Activated T-cell treated with anti-CD3 and anti-CD28 coated beads for 4 hours (primary cell): ENCODE results near the gene STK32B.

Source experiments
- DNase-seq: peaks from one replicate; pipeline ENCODE4 v3.0.0-alpha.2; 2020

Gene STK32B

DNA sequence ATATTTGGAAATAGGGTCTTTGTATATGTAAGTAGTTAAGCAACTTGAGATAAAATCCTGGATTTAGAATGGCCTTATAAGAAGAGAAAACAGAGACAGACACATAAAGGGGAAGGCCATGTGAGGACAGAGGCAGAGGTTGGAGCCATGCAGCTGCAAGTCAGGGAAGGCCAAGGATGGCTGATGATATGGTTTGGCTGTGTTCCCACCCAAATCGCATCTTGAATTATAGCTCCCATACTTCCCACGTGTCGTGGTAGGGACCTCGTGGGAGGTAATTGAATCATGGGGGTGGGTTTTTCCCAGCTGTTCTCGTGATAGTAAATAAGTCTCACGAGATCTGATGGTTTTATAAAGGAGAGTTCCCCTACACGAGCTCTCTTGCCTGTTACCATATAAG lies 76.3 kb downstream of the STK32B start:
- DNase-seq: no peak

DNA sequence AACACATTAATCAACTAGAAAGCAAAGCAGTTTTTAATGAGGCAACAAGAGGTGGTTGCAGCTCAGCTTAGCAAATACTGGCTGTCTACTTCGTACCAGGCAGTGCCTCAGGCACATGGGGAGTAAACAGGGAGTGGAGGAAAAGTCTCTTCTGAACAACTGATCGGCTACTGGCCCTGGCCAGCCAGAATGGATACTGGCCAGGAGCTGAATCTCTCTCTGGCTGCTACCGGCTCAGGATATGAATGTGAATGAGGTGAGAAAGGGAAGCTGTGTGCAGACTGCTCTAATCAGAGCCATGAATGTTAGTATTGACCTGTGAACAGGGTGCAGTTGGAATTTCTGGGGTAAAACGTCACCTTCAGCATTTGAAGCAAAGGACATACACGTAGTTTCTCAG lies 77.3 kb downstream of the STK32B start:
- no peak for DNase-seq

DNA sequence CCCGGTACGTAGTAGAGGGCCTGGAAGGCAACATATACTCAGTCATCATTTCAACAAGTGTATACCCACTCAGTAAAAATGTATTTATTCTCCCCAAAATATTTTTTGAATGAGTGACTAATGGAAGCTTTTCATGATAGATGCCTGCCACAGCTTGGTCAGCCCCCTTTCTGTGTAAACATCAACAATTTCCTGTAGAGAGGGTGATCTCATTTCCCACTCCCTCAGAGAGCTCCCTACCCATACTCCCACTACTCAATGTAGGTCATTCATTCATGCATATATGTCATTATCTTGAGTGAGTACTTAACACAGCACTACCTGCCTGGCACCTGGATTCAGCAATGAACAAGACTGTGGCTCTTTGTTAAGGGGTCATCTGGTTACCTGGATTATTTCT lies 81.9 kb downstream of the STK32B start:
- DNase-seq: no peak

DNA sequence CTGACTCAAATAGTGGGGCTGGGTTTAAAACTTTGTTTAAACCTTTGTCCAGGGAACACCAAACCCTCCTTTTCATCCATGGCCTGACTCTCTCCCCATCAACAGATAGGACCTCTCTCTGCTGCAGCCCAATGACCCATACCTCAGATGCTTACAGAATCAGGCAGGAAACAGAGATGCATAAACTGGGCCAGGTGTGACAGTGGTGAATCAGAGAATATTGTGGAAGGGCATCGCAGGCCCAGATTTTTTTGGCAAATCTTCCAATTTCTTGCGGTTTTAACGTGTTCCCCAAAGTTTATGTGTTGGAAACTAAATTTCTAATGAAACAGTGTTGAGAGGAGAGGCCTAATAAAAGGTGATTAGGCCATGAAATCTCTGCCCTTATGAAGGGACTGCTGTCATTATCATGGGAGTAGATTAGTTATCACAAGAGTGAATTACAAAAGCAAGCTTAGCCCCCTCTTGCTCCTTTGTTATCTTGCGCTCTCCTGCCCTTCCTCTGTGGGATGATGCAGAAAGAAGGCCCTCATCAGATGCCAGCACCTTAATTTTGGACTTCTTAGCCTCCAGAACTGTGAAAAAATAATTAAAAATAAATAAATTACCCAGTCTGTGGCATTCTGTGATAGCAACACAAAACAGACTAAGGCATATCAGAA lies 82.8 kb downstream of the STK32B start:
- DNase-seq: no peak

DNA sequence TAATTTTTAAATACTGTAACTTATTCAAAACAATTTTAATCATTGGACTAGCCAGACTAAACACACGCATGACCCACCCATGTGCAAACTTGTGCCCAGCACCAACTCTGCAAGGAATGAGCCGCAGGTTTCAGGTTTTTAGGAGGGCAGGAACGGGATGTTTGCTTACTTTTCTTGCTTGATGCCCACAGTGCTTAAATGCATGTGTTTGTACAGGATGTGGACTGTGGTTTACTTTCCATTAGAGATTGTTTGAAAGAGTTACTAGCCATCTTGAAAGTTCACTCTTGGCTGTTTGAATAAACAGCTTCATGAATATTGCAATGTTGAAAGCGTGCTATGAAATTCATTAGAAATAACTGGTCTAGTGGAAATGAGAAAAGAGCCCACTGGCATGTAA lies 83.3 kb downstream of the STK32B start:
- DNase-seq: no peak

DNA sequence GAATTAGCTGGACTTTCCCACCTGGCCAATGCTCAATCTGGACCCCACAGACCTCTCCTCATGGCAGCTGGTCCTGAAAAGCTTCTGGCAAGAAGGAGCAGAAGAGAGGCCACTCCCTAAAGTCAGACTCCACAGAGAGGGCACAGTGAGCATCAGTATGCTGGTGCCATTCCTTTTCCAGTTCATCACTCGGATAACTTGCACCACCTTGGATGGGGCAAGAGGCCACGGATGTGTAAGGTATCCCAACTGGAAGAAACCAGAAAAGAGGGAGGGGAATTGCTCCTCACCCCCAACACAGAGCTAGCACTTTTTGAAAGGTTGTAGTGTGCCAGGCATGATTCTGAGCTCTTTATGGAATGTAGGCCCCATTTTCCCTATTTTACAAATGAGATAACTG lies 85.9 kb downstream of the STK32B start:
- no peak for DNase-seq

DNA sequence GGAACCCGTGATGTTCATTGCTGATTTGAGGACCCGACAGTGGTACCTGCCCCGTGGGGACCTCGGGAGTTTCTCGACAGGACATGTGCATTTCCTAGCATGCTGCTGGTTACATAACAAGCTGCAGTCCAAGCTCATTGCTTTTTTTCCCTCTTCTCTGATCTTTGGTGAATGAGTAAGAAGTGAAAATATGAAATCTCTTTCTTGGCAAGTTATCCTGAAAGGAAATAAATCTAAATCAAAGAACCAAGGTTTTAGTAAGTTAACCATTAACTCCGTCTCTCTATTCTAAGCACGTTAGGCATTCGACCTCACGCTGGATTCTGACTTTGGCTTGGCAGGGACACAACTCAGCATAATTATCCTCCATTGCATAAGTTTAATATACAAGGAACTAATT lies 86.6 kb downstream of the STK32B start:
- DNase-seq: no peak

DNA sequence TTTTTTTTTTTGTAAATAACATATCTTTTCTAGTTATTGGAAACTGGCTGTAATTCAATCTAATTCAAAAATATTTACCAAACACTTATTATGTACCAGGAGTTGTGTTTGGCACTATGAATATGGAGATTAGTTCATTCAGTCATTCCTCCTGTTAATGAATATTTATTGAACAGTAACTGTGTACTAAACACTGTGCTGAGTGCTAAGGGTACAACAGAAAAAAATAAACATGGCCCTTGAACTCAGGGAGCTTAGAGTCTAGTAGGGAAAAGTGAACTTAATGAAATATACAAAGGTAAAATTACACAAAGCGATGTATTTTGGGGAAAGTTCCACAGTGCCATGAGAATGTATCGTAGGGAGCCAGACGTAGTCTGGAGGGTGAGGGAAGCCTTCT lies 87.1 kb downstream of the STK32B start:
- DNase-seq: no peak

DNA sequence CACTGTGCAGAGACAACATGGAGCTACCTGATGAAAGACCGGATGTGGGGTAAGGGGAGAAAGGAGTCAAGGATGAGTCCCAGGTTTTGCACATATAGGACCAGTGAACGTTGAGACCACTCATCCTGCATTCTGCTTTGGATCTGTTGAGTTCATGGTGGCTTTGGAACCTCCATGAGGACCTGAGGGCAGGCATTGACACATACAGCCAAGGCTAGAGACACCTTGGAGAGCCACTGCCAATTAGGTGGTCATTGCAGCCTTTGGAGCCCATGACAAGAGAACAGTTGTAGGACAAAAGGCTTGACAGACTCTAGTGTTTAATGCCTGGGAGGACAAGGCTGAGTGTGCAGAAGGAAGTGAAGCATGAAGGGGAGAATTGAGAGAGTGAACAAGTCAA lies 87.9 kb downstream of the STK32B start:
- no peak for DNase-seq

DNA sequence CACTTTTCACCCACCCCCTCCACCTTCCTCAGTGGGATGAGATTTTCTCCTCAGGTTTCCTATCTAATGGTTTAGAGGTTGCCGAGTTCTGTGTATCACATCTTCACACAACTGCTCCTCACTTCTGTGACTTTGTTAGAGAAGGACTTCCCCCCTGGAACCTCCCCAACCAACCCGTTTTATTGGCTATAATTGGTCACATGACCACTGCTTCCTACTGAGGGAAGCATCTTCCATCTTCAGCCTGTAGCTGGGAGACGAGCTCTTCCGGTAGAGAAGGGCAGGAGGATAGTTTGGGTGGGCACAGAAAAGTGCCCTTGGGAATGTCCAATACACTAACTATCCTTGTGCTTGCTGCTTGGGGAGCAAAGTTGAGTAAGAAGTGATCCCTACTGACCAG lies 90.5 kb downstream of the STK32B start:
- no peak for DNase-seq

DNA sequence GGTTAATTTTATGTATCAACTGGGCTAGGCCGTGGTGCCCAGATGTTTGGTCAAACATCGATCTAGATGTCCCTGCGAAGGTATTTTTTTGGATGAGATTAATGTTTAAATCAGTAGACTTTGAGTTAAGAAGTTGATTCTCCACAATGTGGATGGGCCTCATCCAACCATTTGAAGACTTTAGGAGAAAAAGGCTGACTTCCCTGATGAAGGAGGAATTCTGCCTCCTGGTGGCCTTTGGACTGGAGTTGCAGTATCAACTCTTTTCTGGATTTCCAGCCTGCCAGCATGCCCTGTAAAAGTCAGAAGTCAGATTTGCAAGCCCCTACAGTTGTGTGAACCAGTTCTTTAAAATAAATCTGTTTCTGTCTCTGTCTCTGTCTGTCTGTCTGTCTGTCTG lies 91.4 kb downstream of the STK32B start:
- no peak for DNase-seq

DNA sequence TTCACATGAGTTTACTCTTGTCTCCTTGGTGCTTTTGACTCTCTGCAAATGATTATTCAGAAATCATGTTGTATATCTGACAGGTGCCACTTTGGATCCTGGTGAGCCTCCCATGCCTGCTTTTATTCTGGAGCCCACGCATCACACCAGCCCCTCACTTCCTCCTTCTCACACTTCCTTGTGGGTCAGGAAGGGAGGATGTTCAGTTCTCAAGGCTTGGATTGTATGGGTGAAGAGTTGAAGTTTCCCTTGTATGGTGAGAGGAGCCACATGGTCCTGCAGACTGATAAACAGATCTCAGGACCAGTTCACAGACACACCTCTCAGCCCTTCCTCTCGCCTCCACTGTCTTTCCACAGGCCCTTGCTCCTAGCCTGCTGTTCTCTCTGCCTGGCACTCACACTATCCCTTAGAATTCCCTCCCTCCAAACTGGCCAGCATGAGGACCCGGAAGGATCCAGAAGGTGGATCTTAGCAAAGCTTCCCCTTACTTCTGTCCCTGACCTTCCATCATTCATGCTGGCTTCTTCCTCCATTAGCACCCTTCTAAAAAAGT lies 92.1 kb downstream of the STK32B start:
- DNase-seq: no peak

DNA sequence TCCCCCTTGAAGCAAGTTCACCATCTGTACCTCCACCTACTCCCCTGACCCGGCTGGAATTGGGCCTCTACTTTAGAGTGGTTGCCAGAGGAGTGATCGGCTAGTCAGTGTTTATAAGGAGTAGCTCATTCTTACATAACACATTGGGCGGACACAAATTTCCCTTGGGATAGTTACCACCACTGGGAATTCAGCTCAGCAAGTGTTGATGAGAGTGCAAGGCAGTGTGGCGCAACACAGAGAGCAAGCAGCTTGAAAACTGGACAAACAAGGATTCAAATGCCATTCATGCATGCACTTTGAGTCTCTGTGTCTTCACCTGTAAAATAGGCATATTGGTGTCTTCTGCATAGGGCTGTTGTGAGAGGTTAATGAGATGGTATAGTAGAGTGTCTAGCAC lies 92.7 kb downstream of the STK32B start:
- DNase-seq: no peak

DNA sequence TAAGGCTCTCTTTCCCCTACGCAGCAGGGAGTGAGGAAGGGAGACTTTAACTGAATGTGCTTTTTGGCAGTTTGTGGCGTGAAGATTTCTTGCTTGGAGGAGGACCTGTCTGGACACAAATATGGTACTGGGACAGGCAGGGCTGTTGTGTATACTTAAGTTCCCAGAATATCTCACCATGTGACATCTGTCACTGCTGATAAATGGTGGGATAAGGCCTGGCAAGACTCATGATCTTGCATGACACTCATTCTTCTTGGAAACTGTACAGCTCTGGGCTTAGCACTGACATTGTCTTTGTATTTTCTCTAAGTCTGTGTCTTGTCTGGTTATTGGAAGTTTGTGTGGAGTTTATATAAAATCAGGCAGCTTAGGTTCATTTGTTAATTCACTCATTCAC lies 93.1 kb downstream of the STK32B start:
- DNase-seq: no peak

DNA sequence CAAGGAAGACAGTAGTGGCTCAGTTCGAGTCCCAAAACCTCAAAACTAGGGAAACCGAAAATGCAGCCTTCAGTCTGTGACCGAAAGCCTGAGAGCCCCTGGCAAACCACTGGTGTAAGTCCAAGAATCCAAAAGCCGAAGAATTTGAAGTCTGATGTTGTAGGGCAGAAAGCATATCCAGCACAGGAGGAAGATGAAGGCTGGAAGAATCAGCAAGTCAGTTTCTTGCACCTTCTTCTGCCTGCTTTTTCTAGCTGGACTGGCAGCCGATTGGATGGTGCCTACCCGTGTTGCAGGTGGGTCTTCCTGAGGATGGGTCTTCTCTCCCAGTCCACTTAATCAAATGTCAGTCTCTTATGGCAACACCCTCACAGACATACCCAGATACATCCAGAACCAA lies 95.0 kb downstream of the STK32B start:
- DNase-seq: no peak

DNA sequence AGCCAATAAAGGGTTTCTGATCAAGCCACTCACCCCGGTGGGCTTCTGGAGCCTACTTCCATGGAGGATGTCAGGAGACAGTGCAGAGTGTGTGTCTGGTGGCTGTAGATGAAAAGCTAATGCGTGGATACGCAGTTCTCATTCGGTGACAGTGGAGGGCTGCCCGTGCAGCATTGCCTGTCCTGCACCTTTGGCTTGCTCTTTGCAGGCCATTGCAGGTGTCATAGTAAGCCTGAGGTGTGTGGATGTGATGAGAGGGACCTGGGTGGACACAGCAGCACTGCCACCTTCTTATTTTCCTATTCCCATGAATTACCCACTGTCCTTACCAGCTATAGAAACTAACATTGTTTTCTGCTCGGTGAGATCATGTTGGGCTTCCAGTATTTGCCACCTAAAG lies 101.2 kb downstream of the STK32B start:
- DNase-seq: no peak

DNA sequence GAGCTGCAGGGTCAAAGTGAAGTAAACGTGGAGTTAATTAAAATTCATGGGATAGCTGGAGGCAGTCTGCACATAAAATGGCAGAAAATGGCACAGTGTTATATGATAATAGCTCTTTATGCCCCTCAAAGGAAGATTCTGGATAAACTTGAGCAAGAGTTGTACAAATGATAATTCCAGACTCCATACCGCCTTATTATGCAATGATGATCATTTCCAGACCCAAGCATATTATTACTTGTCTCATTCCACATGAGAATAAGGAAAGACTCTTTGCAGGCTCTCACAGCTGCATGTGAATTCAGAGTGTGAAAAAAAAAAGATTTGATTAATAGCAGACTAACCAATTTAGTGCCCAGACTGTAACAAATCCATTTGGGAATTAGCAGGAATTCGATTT lies 105.4 kb downstream of the STK32B start:
- DNase-seq: no peak

DNA sequence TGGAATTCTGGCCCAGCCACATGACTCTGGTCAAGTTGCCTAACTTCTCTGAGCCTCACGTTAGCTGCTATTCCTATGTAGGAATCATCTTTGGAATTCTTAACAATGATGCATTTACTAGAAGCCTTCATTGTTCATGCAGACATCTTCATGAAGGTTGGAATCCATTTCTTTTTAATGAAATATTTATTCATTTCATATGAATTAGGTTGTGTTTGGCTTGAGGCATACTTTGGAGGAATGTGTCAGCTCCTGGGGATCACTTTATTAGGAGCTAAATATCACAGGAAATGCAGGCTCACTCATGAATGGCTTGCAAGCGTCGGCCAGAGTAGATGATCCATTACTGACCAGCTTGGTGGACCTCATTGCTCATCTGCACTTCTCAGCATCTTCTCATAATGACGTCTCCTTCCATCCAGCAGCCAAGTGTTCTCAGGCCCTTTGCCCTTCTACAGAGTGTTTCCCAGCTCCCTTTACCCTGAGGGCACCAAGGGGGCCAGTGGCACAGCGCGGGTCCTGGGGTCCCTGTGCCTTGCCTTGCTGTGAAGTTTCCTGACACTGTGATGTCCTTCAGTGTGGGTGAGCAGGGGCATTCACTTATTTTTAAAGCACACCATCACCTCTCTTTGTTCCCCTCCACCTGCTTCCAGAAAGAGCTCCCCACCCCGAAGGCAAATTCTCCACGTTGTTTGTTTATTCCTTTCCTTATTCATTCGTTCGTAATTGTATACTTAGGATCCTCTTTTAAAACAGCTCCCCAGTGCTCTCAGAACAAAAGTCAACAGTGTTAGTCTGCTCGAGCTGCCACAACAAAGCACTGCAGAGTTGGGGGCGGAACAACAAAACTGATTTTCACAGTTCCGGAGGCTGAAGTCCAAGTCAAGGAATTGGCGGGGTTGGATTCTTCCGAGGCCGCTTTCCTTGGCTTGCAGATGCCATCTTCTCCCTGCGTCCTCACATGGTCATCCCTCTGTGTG lies 106.8 kb downstream of the STK32B start:
- DNase-seq: no peak

DNA sequence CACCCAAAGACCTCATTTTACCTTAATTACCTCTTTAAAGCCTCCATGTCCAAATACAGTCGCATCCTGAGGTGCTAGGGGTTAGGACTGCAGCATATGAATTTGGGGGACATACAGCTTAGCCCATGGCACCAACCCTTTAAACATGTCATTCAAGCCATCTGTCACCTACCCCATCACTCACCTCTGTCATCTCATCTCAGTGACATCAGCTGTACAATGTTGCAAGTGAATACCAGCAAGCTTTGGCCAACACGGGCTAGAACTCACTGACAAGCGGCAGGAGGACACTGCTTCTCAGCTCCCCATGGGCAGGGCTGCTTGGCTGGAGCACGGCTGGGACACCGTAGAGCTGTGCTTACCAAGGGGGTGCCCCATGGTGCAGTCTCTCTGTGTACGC lies 107.5 kb downstream of the STK32B start:
- no peak for DNase-seq

DNA sequence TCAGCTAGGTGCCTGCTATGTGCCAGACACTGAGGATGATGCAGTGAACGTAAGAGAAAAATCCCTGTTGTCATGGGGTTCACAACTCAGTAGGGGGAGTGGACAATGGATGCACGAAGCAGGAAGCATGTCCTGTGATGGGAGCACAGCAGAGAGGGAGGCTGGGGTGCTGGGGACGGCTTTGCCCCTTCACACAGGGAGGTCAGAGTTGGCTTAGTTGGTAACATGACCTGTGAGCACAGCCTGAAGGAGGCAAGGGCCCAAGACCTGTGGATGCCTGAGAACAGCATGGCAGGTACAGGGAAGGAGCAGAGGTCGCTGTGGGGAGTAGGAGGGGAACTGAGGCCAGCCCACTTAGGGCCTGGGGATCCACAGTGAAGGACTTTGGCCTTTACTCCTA lies 109.4 kb downstream of the STK32B start:
- DNase-seq: no peak

DNA sequence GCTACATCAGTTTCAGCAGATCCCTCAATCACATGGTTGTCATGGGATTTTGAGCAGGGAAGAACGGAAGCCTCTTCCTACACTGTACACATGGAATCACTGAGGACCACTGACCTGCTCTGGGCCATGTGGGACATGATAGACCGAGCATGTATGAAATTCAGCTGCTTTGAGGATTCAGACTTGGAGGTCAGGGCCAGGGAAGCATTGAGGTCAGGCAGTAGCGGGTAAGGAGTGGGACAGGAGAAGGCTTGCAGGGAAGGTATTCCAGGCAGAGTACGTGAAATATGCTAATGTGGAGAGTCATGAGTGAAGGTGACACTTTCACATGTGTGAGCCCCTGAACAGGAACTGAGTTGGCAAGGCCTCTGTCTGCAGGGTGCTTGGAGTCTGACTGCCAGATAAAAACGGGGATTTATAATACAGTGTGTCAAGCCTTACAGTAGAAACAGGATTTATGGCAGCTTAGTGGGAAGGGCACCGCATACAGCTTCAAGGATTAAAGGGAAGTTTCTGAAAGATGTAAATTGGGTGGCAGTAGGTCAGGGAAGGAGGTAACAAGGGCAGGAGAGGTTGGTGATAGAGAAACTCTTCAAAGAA lies 111.7 kb downstream of the STK32B start:
- DNase-seq: no peak

DNA sequence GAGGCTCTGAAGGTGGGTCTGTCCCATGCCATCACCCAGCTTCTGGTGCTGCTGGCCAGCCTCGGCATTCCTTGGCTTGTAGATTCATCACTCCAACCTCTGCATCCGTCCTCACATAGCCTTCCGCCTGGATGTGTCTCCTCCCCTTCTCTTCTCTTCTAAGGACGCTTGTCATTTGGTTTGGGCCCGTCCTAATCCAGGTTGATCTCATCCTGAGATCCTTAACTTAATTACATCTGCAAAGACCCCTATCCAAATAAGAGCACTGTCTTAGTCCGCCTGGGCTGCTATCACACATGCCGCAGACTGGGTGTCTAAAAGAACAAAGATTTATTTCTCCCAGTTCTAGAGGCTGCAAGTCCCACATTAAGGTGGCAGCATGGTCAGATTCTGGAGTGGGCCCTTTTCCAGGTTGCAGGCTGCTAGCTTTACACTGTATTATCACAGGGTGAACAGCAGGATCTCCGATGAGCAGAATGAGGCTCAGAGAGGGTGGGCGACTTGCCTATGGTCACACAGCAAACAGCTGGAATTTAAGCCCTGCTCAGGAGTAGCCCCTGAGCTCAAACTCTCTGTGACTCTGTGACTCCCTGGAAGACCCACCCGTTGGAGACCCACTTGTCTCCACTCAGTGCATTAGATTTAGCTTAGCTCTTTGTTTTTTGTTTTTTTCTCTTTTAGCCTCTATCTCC lies 113.1 kb downstream of the STK32B start:
- DNase-seq: no peak
